NT2/D1 (cell line): Measurements from ENCODE around the gene MYO1D.
"Not testable (repeated sequence)": the region's sequence is repeated elsewhere in the genome, so short reads cannot be mapped to it uniquely, and the experiment has no call there.

ENCODE experiments used
- SUZ12 ChIP-seq: IDR thresholded peaks from 2 replicates; pipeline ENCODE4 v1.6.1; 2011; ENCODE audit not compliant: insufficient read length, insufficient read depth; ENCODE audit errors: extremely low read depth
- YY1 ChIP-seq: IDR thresholded peaks from 2 replicates; pipeline ENCODE4 v1.6.1; 2011; ENCODE audit not compliant: insufficient read length, insufficient read depth
- ZNF274 ChIP-seq: IDR thresholded peaks from 2 replicates; pipeline ENCODE4 v1.6.1; 2011; ENCODE audit warnings: mild to moderate bottlenecking, low read depth, low read length

- TF ChIP-seq YY1, ZNF274, SUZ12: not testable (repeated sequence)
These were observed 426.5 kb downstream of the MYO1D start for GRCh38 chr17:32450379-32450778.
